ENCODE measurements around the gene ME2.
"Not testable (repeated sequence)": the region's sequence is repeated elsewhere in the genome, so short reads cannot be mapped to it uniquely, and the experiment has no call there.

ME2 gene

DNA sequence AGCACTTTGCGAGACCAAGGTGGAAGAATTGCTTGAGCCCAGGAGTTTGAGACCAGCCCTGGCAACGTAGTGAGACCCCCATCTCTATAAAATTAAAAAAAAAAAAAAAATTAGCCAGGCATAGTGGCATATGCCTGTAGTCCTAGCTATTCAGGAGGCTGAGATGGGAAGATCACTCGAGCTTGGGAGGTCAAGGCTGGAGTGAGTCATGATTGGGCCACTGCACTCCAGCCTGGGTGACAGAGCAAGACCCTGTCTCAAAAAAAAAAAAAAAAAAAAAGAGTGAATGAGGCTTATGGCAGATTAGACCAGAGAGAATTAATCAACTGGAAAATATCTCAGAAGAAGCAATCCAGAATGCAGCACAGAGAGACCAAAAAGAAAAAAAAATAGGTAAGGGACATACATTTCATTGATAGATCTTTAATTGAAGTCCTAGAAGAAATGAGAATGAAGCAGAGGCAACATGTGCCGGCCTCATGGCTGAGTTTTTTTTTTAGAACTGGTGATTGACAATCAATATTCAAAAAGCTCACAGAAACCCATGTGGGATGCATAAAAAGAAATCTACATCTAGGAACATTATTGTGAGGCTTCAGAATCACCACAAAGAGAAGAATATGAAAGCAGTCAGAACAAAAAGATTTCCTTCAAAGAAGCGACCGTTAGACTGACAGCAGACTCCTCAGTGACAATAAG, 56.7 kb downstream of the ME2 start:
- FAIRE-seq (no peak), DNase-seq (ENCODE audit: insufficient read length, low spot score) (no peak)
- TF ChIP-seq TAF1 (IDR thresholded peaks at IDR 0.05; ENCODE audit: low read depth, low read length) (no peak), SPI1 (IDR thresholded peaks at IDR 0.05; ENCODE audit: low read depth, low read length) (no peak), POLR2AphosphoS5 (IDR thresholded peaks at IDR 0.05; ENCODE audit: low read depth, low read length) (no peak), POLR2A (IDR thresholded peaks at IDR 0.05; ENCODE audit: low read depth, low read length) (no peak), PAX5 (IDR thresholded peaks at IDR 0.05; ENCODE audit: insufficient read depth, low read length, severe bottlenecking) (no peak), POU2F2 (IDR thresholded peaks at IDR 0.05; ENCODE audit: low read depth, low read length) (no peak)

DNA sequence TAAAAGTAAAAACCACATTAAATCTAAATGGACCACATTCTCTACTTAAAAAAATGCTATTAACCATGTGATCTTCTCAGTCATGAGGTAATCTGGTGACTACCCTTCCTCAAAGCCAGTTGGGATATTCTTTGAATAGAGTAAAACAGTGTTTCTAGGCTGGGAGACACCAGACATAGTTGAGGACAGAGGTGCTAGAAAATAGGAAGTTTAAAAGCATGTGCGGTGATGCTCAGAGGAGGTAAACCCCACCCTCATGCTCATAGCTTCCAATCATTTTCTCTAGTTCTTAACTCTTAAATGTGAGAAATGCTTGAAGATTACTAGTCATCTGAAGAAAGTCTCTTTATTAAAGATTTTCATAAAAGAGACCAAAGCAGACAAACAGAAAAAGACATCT, 58.3 kb downstream of the ME2 start:
- DNase-seq (ENCODE audit: insufficient read length, low spot score) (no peak), FAIRE-seq (no peak)
- TF ChIP-seq POLR2A (IDR thresholded peaks at IDR 0.05; ENCODE audit: low read depth, low read length) (no peak), TAF1 (IDR thresholded peaks at IDR 0.05; ENCODE audit: low read depth, low read length) (no peak), POU2F2 (IDR thresholded peaks at IDR 0.05; ENCODE audit: low read depth, low read length) (no peak), PAX5 (IDR thresholded peaks at IDR 0.05; ENCODE audit: insufficient read depth, low read length, severe bottlenecking) (no peak), POLR2AphosphoS5 (IDR thresholded peaks at IDR 0.05; ENCODE audit: low read depth, low read length) (no peak), SPI1 (IDR thresholded peaks at IDR 0.05; ENCODE audit: low read depth, low read length) (no peak)

DNA sequence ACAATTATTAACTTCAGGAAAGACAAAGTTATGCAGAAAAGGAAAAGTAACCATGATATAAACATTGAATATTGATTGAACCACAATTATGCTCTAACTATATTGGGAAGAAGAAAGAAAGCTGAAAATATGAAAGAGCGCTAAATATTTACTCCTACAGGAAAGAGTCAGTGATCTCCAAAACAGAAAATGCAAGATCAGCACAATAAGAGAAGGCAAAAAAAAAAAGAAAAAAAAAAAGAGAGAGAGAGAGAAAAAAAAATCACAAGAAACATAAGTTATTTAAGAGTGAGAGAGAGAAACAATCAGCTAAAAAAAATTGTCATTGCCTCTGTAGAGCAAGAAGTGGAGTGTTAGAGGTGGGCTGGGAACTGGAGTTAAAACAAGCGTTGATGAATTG, 60.0 kb downstream of the ME2 start:
- DNase-seq (ENCODE audit: insufficient read length, low spot score): no peak
- FAIRE-seq: no peak
- no peak for TF ChIP-seq SPI1 (IDR thresholded peaks at IDR 0.05; ENCODE audit: low read depth, low read length)
- no peak for TF ChIP-seq PAX5 (IDR thresholded peaks at IDR 0.05; ENCODE audit: insufficient read depth, low read length, severe bottlenecking)
- TF ChIP-seq POLR2AphosphoS5 (IDR thresholded peaks at IDR 0.05; ENCODE audit: low read depth, low read length): no peak
- no peak for TF ChIP-seq TAF1 (IDR thresholded peaks at IDR 0.05; ENCODE audit: low read depth, low read length)
- no peak for TF ChIP-seq POU2F2 (IDR thresholded peaks at IDR 0.05; ENCODE audit: low read depth, low read length)
- TF ChIP-seq POLR2A (IDR thresholded peaks at IDR 0.05; ENCODE audit: low read depth, low read length): no peak

DNA sequence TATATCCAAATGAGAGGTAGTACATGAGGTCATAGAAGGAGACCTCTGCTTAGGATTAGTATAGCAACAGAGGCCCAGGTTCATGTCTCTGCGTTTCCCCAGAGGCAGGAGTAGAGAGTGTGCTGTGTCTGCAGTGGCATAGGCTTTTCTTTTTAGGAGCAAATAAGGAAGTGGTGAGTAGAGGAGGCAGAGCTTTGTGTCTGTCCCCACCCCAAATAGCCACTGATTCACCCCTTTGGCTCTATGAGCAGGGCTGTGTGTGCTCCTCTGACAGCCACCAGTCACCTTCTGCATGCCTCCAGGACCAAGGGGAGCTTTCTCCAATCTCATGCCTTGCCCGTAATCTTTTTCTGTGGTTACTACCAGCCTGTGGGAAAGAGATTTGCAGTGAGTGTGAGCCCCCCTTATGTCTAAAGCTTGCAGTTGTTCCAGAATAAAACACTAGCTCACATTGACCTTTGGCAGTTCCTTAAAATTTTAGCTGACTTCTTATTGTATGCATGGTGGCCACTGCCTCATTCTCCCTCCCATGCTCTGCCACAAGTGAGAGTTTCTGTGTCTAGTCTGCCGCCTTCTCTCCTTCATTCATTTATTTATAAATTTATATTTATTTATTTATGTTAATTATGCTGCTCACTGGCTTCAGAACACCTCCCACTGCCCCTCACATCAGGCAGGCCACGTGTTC, 65.5 kb downstream of the ME2 start:
- TF ChIP-seq POLR2A (IDR thresholded peaks at IDR 0.05; ENCODE audit: low read depth, low read length): no peak
- TF ChIP-seq SPI1 (IDR thresholded peaks at IDR 0.05; ENCODE audit: low read depth, low read length): peak; percentile 39; the same call in 1 of the 2 replicates
- DNase-seq (ENCODE audit: insufficient read length, low spot score): no peak
- FAIRE-seq: no peak

DNA sequence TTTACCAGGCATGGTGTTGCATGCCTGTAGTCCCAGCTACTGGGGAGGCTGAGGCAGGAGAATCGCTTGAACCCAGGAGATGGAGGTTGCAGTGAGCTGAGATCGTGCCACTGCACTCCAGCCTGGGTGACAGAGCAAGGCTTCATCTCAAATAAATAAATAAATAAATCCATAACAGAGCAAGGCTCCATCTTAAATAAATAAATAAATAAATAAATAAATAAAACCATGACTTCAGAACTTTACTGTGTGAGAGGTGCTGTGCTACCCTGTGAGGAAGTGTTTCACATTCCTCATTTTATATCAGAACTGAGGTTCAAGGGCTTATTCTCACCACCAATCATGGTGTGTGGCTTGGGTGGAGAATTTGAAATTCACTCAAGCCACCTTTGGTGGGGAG, 67.0 kb downstream of the ME2 start:
- FAIRE-seq; DNase-seq (ENCODE audit: insufficient read length, low spot score): not testable (repeated sequence)

DNA sequence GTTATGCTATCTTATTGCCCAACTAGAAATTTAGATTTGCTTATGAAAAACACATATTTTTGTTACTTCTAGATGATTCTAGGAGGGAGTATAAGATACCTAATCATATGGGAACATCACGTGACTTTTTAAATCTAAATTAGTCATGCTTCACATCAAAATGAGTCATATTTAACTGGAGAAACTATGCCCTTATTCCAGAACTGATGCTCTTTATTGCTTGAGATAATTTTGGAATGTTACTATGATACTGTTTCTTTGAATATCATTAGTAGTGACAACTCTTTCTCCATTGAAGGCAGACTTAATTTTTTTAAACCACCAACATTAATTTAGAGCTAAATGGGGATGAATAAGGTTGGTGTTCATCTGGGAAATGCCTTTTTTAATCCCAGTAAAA, 69.0 kb downstream of the ME2 start:
- FAIRE-seq (no peak), DNase-seq (ENCODE audit: insufficient read length, low spot score) (no peak)
- no peak for TF ChIP-seq POLR2A (IDR thresholded peaks at IDR 0.05; ENCODE audit: low read depth, low read length)
- TF ChIP-seq POLR2AphosphoS5 (IDR thresholded peaks at IDR 0.05; ENCODE audit: low read depth, low read length): no peak
- TF ChIP-seq TAF1 (IDR thresholded peaks at IDR 0.05; ENCODE audit: low read depth, low read length): no peak
- no peak for TF ChIP-seq POU2F2 (IDR thresholded peaks at IDR 0.05; ENCODE audit: low read depth, low read length)
- TF ChIP-seq SPI1 (IDR thresholded peaks at IDR 0.05; ENCODE audit: low read depth, low read length): no peak
- TF ChIP-seq PAX5 (IDR thresholded peaks at IDR 0.05; ENCODE audit: insufficient read depth, low read length, severe bottlenecking): no peak

DNA sequence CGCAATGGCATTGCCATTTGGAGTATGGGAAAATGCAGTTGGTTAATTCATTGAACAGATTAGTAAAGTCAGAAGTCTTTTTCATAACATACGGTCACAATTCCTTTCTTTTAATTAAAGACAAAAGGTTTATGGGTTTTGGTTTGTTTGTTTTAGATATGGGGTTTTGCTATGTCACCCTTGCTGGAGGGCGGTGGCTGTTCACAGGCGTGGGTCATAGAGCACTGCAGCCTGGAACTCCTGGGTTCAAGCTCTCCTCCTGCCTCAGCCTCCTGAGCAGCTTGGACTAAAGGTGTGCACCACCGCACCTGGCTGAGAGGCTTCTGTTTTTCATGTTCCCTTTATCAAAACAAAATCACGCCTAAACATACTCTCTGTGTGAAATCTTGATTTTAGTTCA, 70.3 kb downstream of the ME2 start:
- TF ChIP-seq POLR2AphosphoS5 (IDR thresholded peaks at IDR 0.05; ENCODE audit: low read depth, low read length): no peak
- TF ChIP-seq POLR2A (IDR thresholded peaks at IDR 0.05; ENCODE audit: low read depth, low read length): no peak
- no peak for TF ChIP-seq SPI1 (IDR thresholded peaks at IDR 0.05; ENCODE audit: low read depth, low read length)
- no peak for TF ChIP-seq POU2F2 (IDR thresholded peaks at IDR 0.05; ENCODE audit: low read depth, low read length)
- no peak for TF ChIP-seq PAX5 (IDR thresholded peaks at IDR 0.05; ENCODE audit: insufficient read depth, low read length, severe bottlenecking)
- TF ChIP-seq TAF1 (IDR thresholded peaks at IDR 0.05; ENCODE audit: low read depth, low read length): no peak
- no peak for DNase-seq (ENCODE audit: insufficient read length, low spot score)
- no peak for FAIRE-seq

DNA sequence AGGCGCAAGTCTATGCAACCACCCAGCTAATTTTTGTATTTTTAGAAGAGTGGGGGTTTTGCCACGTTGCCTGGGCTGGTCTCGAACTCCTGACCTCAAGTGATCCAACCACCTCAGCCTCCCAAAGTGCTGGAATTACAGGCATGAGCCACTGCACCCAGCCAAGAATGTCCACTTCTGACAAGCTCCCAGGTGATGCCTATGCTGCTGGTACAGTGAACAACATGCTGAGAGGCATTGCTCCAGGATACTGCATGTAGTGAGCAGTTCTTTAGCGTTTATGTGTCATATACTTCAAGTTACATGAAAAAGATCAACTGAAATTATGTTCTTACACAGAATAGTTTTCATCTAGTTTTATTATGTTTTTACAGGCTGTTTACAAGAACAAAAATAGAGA, 71.7 kb downstream of the ME2 start:
- FAIRE-seq: no peak
- no peak for DNase-seq (ENCODE audit: insufficient read length, low spot score)
- TF ChIP-seq SPI1 (IDR thresholded peaks at IDR 0.05; ENCODE audit: low read depth, low read length) (no peak), POU2F2 (IDR thresholded peaks at IDR 0.05; ENCODE audit: low read depth, low read length) (no peak), TAF1 (IDR thresholded peaks at IDR 0.05; ENCODE audit: low read depth, low read length) (no peak), PAX5 (IDR thresholded peaks at IDR 0.05; ENCODE audit: insufficient read depth, low read length, severe bottlenecking) (no peak), POLR2AphosphoS5 (IDR thresholded peaks at IDR 0.05; ENCODE audit: low read depth, low read length) (no peak)

DNA sequence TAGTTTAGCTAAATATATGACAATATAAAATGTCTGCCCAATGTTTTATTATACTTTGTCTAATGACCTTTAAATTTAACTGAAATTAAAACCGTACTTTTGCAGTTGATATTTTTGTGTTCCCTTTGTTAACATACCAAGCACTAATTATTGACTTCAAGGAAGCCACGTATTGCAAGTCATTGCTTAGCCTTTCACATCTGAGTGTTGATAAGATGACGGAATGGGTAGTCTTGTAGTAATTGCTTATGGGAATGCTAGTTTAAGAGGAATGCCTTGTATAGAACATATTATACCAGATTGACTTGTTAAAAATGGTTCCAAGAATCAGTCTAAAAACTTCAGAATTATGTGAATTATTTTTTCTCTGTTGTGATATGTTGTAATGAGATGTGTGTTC, 74.9 kb downstream of the ME2 start:
- DNase-seq (ENCODE audit: insufficient read length, low spot score): no peak
- FAIRE-seq: no peak
- TF ChIP-seq SPI1 (IDR thresholded peaks at IDR 0.05; ENCODE audit: low read depth, low read length) (no peak), POLR2A (IDR thresholded peaks at IDR 0.05; ENCODE audit: low read depth, low read length) (no peak), TAF1 (IDR thresholded peaks at IDR 0.05; ENCODE audit: low read depth, low read length) (no peak), PAX5 (IDR thresholded peaks at IDR 0.05; ENCODE audit: insufficient read depth, low read length, severe bottlenecking) (no peak)

DNA sequence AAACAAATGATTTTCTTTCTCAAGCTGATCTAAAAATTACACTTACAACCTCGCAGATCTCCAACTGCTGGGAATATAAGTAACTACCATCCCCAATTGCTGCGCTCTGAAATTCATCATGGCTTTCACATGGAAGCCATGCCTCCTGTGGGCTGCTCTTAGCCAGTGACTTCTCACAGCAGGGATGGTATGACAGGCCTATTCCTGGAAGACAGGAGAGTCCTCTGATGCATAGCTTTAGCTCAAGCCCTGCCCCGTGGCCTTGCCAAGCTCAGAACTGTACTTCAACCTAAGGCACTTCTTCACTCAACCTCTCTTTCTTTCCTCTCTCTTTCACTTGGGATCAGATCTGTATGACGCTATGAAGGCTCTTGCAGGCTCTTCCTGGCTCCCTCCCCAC, 76.3 kb downstream of the ME2 start:
- no peak for DNase-seq (ENCODE audit: insufficient read length, low spot score)
- TF ChIP-seq POLR2A (IDR thresholded peaks at IDR 0.05; ENCODE audit: low read depth, low read length) (no peak), POLR2AphosphoS5 (IDR thresholded peaks at IDR 0.05; ENCODE audit: low read depth, low read length) (no peak), SPI1 (IDR thresholded peaks at IDR 0.05; ENCODE audit: low read depth, low read length) (no peak)
- no peak for FAIRE-seq

Measured in GM12891 (cell line).